ENCODE measurements around the gene NINL. TPM values are rescaled to one million over a fixed set of nuclear protein-coding genes. Genes with fewer than 3 reads are reported as not detected.

Gene NINL
- total and polyA plus RNA-seq, 10 donors: 3.1 to 16.1 (median 8.1) TPM

DNA sequence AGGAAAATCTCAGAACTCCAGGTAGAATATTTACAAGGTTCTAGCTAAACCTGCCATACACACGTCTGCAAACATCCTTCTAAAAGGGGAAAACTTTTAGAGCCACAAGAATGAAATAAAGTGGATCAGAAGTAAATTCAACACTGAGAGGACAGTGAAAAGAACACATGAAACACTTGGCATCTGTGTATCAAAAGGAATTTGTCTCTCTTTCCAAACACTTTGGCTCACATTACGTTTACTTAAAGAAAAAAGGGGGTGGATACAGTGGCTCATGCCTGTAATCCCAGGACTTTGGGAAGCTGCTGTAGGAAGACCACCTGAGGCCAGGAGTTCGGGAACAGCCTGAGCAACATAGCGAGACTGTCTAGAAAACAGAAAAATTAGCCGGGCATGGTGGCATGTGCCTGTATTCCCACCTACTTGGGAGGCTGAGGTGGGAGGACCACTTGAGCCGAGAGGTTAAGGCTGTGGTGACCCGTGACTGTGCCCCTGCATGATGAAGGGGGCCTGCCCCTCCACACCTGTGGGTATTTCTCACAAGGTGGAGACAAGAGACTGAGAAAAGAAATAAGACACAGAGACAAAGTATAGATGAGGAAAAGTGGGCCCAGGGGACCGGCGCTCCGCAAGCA lies 35.4 kb downstream of the NINL start:
- Histone ChIP-seq H3K9me3 (no peaks in the 10 kb centered on the region), H3K4me3 (no peak overlapping the region), H3K27ac (peak overlapping the region in 1 of 8 donors; percentile 13), H3K4me1 (peaks cover 0 to 26% (median 6%) of the 10 kb centered on the region in 6 donors), H3K27me3 (replicated peaks in 1 of 7) (no peaks in the 10 kb centered on the region), H3K36me3 (no peaks in the 10 kb centered on the region)
- WGBS, 5 donors: 67 to 90% (median 85%) methylated on average over 10 of the region's 10 CpGs
- DNase-seq: no peak
- intact Hi-C loops (cut with DNase I; ENCODE audit: low total_unique reads): no loop called here
- TF ChIP-seq POLR2A (IDR thresholded peaks at IDR 0.05) (no peak), POLR2AphosphoS5 (IDR thresholded peaks at IDR 0.05) (no peak)
- TF ChIP-seq, protein P1, sequence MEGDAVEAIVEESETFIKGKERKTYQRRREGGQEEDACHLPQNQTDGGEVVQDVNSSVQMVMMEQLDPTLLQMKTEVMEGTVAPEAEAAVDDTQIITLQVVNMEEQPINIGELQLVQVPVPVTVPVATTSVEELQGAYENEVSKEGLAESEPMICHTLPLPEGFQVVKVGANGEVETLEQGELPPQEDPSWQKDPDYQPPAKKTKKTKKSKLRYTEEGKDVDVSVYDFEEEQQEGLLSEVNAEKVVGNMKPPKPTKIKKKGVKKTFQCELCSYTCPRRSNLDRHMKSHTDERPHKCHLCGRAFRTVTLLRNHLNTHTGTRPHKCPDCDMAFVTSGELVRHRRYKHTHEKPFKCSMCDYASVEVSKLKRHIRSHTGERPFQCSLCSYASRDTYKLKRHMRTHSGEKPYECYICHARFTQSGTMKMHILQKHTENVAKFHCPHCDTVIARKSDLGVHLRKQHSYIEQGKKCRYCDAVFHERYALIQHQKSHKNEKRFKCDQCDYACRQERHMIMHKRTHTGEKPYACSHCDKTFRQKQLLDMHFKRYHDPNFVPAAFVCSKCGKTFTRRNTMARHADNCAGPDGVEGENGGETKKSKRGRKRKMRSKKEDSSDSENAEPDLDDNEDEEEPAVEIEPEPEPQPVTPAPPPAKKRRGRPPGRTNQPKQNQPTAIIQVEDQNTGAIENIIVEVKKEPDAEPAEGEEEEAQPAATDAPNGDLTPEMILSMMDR (IDR thresholded peaks at IDR 0.05 in 8 of 11, conservative IDR thresholded peaks at IDR 0.05 in 3 of 11): no peak

DNA sequence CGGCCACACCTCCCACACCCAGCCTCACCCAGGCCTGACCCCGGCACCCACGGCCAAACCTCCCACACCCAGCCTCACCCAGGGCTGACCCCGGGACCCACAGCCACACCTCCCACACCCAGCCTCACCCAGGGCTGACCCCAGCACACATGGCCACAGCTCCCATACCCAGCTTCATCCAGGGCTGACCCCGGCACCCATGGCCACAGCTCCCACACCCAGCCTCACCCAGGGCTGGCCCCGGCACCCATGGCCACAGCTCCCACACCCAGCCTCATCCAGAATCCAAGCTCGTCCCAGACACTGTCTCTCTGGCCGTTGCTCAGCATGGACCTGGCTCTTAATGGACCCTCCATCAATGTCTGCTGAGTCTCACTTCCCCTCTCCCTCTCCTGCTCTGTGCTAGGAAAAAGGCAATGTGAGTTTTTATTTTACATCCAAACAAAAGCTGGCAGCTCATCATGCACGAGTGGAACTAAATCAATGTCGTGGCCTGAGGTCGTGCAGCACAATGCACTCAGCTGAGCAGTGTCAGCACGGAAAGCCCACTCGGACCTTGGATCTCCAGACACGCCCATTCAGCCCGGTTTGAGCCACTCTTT lies 36.1 kb downstream of the NINL start:
- 58 to 75% (median 68%) methylated on average over 11 to 15 of the region's 15 CpGs for WGBS, 5 donors
- peaks cover 0 to 26% (median 6%) of the 10 kb centered on the region in 6 donors for H3K4me1 ChIP-seq
- H3K27ac ChIP-seq: peak overlapping the region in 2 of 8 donors; percentile 31 to 34
- DNase-seq: no peak
- no peak overlapping the region for H3K4me3 ChIP-seq
- H3K9me3 ChIP-seq: no peaks in the 10 kb centered on the region
- H3K27me3 ChIP-seq (replicated peaks in 1 of 7): no peaks in the 10 kb centered on the region
- peak in 1 of 3 donors; percentile 51 for TF ChIP-seq POLR2AphosphoS5 (IDR thresholded peaks at IDR 0.05)
- TF ChIP-seq, protein P1 (IDR thresholded peaks at IDR 0.05 in 8 of 11, conservative IDR thresholded peaks at IDR 0.05 in 3 of 11): no peak
- no peak for TF ChIP-seq POLR2A (IDR thresholded peaks at IDR 0.05)
- intact Hi-C loops (cut with DNase I; ENCODE audit: low total_unique reads): no loop called here
- no peaks in the 10 kb centered on the region for H3K36me3 ChIP-seq

DNA sequence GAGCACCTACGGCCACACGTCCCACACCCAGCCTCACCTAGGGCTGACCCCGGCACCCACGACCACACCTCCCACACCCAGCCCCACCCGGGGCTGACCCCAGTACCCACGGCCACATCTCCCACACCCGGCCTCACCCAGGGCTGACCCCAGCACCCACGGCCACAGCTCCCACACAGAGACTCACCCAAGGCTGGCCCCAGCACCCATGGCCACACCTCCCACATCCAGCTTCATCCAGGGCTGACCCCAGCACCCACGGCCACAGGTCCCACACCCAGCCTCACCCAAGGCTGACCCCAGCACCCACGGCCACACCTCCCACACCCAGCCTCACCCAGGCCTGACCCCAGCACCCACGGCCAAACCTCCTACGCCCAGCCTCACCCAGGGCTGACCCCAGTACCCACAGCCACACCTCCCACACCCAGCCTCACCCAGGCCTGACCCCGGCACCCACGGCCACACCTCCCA lies 36.7 kb downstream of the NINL start:
- intact Hi-C loops (cut with DNase I; ENCODE audit: low total_unique reads): no loop called here
- WGBS, 5 donors: 78 to 88% (median 82%) methylated on average over 10 to 14 of the region's 14 CpGs
- Histone ChIP-seq H3K4me1 (peaks cover 0 to 19% (median 4%) of the 10 kb centered on the region in 6 donors), H3K9me3 (no peaks in the 10 kb centered on the region), H3K27me3 (replicated peaks in 1 of 7) (no peaks in the 10 kb centered on the region), H3K36me3 (no peaks in the 10 kb centered on the region), H3K27ac (peak overlapping the region in 1 of 8 donors; percentile 34), H3K4me3 (no peak overlapping the region)
- TF ChIP-seq POLR2A (IDR thresholded peaks at IDR 0.05) (no peak), POLR2AphosphoS5 (IDR thresholded peaks at IDR 0.05) (no peak)
- TF ChIP-seq, protein P1 (IDR thresholded peaks at IDR 0.05 in 8 of 11, conservative IDR thresholded peaks at IDR 0.05 in 3 of 11): no peak
- DNase-seq: no peak

DNA sequence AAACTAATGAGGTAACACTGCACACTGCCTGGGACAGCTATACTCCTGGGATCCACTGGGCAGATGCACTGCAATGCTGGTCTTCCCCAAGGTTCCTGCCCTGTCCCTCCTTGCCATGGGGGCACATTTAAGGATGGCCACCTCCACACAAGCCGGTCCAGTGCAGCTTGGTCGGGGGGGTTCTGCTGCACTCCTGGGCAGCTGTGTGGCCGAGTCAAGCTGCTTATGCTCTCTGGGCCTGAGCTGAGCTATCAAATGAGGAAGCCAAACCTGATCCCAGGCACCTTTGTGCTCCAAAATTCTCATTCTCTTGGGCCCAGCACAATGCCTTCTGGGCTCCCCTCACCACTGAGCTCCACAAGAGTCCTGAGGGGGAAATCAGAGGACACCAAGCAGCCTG lies 37.3 kb downstream of the NINL start:
- WGBS, 5 donors: 50 to 58% (median 52%) methylated on average over 3 of the region's 3 CpGs
- Histone ChIP-seq H3K27me3 (replicated peaks in 1 of 7) (no peaks in the 10 kb centered on the region), H3K27ac (no peak overlapping the region), H3K4me3 (no peak overlapping the region), H3K4me1 (peaks cover 0 to 14% (median 2%) of the 10 kb centered on the region in 6 donors), H3K36me3 (no peaks in the 10 kb centered on the region), H3K9me3 (no peaks in the 10 kb centered on the region)
- DNase-seq: no peak
- TF ChIP-seq POLR2AphosphoS5 (IDR thresholded peaks at IDR 0.05): no peak
- no peak for TF ChIP-seq POLR2A (IDR thresholded peaks at IDR 0.05)
- TF ChIP-seq, protein P1 (IDR thresholded peaks at IDR 0.05 in 8 of 11, conservative IDR thresholded peaks at IDR 0.05 in 3 of 11): no peak
- intact Hi-C loops (cut with DNase I; ENCODE audit: low total_unique reads): no loop called here

All from spleen (tissue), 11 donors.